Endometrial microvascular endothelial cells (primary cell): ENCODE measurements around the gene SYNGR1. TPM values are rescaled to one million over a fixed set of nuclear protein-coding genes. Genes with fewer than 3 reads are reported as not detected.
"Not testable (repeated sequence)": the region's sequence is repeated elsewhere in the genome, so short reads cannot be mapped to it uniquely, and the experiment has no call there.

Source experiments
- in situ Hi-C: cut with HindIII; loops from 2 replicates; pipeline ENCODE4 v1.10.0; 2017; ENCODE audit warnings: low sequenced_read_pairs, low pct_unique_long_range_greater_than_20kb; ENCODE audit errors: inconsistent ontology term
- total RNA-seq: library from RNA; depleted of rRNA; stranded (reverse); fragments of >200 nt; gene quantifications from one replicate; pipeline ENCODE4 v1.2.3, GENCODE V29; 2015; ENCODE audit errors: inconsistent ontology term

Gene SYNGR1
- total RNA-seq, 1 donor from 2014 or later = 0.19 TPM

DNA sequence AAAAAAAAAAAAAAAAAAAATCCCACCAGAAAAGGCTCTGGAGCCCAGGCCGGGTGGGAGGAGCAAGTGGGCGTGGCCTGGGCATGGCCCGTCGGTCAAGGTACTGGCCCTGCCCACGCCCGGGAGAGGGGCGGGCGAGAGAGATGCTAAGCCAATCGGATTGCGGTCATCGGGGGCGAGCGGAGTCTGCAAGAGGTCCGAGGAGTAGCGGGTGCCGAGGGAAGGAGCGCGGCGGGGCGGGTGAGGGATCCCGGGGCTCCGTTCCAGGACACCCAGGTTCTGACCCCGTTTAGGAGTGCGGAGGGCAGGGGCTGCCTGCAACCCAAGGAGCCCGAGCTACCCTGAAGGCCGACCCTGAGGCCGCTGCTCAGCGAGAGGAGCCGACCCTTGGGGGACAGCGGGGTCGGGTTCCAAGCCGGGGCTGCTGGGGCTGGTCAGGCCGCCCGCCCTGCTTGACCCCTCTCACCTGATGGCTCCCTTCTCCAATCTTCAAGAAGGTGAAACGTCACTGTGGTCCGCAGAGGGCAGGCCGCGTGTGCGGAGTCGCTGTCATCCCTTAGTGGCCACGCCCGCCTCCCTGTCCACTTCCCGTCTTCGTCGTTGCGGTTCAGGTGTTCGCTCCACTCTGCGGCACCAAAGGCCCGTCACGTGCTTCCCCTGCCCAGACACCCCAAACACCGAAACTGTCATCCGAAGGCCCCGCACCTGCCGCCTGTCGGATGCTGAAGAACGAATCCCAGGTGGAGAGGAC is 38.6 kb downstream of the SYNGR1 start:
- in situ Hi-C loops = no loop called here

DNA sequence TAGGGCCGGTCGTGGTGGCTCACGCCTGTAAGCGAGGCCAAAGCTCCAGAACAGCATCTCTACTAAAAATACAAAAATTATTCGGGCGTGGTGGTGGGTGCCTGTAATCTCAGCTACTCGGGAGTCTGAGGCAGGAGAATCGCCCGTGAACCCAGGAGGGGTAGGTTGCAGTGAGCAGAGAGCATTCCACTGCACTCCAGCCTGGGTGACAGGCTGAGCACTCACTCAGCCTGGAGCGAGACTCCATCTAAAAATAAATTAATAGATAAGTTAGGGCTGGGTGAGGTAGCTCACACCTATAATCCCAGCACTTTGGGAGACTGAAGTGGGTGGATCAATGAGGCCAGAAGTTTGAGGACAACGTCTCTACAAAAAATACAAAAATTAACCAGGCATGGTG is 39.6 kb downstream of the SYNGR1 start:
- in situ Hi-C loops = no loop called here

DNA sequence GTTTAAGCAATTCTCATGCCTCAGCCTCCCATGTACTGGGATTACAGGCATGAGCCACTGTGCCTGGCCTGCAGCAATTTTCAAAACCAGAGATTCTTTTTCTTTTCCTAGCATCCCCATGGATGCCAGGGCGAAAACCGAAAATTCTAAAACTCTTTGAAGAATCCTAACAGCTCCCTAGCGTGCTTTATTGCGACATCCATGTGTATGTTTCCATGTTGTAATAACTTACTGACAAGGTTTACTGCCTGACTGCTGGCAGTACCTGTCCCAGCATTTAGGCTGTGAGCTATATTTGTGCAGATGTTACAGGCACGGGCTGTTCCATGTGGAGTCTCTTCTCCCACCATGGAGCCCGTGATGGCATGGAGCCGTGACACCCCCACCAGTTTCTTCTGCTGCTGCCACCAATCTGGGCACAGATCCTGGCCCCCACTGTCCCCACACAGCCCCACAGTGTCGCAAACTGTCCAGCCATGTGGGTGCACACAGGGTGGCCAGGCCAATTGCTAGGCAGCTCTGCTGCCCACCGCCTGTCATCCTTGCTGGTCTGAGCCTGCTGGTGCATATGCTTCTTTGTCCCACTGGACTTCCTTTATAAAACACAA is 42.7 kb downstream of the SYNGR1 start:
- in situ Hi-C loops = no loop called here

DNA sequence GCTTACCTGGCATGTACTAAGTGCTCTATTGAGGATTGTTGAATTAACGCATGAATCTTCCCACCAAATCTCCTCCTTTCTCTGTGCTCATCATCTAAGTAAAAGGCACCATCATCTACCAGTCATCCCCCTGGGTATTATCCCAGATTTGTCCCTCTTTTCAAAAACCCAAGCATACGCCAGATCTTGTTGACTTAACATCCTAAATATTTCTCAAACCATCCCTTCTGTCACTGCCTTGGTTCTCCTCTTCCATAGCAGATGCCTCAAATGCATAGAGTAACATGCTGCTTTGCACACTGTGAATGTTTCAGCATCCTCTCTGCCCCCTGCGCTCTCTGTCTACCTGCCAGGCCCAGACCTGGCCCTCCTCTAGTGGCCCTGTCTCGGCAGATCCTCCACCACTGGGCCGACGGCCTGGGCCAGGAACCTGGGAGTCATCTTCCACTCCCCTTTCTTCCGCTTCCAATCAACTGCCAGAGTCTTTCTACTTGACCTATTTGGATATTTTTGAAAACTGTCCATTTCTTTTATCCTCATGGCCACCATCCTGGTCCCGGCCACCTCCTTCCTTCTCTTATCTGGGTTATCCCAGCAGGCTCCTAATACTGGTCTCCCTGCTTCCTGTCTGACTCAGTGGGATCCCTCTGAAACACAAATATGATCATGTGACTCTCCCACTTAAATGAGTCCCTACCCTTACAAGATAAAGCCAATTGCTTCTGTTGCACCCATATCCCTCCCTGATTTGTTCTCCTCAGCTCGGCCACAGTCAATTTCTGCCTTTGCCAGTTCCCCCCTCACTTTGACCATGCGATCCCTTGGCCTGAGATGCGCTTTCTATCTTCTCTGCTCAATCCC is 46.4 kb downstream of the SYNGR1 start:
- in situ Hi-C loops = no loop called here

DNA sequence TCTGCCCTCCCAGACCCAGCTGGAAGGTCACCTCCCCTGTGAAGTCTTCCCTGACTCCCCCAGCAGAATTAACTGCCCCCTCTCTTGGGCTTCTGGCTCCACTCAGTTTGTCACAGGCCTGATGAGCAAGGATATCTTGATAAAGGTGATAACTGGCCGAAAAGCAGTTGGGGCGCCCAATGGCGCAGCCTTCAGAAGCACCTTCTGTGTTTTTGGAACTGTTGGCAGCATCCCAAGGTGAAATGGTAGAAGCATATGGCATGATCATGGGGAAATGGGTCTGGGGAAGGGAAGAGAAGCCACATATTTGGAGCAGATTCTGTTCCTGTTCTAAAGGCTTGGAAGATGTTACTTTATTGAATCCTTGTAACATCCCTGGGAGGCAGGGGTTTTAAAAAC is 47.0 kb downstream of the SYNGR1 start:
- in situ Hi-C loops = no loop called here

DNA sequence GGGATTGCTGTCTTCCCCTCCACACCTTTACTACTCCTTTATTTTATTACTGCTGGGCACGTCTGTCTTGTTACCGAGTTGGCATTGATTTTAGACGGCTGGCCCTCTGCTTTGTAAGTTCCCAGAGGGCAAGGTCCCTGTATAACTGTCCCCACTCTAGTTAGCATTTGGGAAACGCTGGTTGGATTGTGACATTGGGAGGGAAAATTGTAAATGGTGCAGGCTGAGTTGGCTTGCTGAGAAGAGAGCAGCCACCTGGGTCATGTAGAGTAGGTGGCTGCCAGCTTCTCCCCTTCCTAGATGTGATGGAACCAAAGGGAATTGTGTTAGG is 51.5 kb downstream of the SYNGR1 start:
- in situ Hi-C loops = no loop called here

DNA sequence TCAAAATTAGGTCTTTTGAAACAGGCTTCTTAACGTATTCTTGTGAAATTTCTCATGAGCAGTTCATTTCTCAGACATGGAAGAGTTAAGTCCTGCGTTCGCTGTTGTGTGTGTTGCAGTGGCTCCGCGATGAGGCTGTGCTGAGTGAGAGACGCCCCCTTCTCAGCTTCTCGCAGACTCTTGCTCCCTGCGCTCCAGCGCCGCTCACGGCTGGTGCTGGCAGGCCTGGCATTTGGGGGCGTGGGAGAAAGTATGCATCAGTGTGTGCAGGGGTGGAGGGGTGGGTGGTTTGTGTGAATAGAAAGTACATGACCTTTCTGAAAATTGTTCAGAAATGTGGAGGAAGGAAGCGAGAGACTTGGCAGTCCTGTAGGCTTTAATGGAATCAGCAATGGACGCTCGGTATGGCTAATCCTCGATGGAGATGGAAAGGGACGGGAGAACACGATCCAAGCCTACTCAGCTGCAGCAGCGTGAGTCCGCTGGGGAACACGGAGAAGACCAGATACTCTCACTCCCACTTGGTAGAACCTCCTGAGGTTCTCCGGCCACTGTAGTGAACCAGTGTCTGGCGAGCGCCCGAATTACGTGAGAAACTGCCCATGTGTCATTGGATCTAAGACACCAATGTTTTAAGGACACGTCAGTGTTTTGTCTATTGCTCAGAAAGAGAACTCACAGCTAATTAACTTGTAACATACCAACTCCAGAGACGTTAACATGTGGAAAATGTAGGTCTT is 55.7 kb downstream of the SYNGR1 start:
- in situ Hi-C loops = no loop called here

DNA sequence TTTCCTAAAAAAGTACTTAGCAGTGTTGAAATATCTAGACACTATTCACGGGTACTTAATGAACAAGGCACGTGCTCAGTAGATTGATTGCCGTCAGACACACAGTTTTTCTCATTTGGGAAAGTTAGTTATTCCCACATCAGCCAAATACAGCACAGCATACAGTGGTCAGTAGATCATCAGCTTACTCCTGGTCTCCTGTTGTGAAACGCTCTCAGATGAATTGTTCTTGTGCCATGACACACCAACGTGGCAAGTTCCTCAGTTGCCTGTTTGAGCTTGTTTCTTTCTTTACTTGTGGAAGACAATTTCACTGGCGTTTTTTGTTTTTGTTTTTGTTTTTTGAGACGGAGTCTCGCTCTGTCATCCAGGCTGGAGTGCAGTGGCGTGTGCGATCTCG is 58.4 kb downstream of the SYNGR1 start:
- in situ Hi-C loops = no loop called here

DNA sequence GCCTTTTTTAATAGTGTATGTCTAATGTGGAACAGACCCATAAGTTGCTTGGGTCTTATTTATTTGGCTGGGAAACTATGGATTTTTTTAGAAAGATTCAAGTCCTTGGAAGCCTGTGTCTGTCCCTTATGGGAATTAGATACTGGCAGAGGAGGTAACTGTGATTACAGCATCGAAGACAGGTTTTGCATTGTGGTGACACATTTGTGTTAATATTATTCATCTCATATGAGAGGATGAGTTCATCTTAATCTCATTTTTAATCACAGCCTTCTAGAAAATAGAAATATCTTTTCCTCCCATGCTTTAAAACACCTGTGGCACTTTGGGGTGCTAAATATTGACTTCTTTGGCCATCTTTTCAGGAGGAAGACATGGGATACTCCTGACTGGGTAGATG is 59.0 kb downstream of the SYNGR1 start:
- in situ Hi-C loops = no loop called here

DNA sequence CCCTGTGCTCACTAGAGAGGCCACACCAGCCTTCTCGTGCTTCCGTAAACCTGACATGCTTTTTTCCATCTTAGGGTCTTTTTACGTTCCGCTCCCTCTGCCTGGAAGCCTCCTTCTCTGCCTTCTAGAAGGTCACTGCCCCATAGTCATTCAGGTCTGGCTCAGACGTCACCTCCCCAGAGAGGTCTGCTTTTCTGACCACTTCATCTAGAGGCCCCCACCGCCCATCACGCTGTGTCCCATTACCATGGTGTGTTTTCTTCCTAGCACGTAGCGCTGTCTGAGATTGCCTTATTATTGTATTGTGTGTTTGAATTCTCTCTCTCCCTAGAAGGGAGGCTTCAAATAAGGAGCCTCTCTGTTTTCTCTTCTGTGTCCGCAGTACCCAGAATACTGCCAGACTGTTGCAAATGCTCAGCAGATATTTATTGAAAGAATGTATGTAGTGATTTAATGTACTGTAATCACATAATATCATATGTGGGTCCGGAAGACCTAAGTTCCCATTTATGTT is 59.8 kb downstream of the SYNGR1 start:
- in situ Hi-C loops = no loop called here

DNA sequence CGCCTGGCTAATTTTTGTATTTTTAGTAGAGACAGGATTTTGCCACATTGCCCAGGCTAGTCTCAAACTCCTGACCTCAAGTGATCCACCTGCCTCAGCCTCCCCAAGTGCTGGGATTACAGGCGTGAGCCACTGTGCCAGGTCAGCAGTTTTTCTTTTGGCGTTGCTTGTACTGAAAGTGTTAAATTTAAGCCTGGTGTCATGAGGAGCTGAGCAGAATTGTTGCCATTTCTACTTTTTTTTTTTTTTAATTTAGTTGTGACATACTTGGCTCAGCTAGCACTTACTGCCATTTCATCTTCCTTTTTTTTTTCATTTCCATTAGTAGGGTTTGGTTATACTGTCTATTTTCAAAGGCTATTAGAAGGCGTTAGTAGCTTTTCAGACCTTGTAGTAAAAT is 60.5 kb downstream of the SYNGR1 start:
- in situ Hi-C loops = no loop called here

DNA sequence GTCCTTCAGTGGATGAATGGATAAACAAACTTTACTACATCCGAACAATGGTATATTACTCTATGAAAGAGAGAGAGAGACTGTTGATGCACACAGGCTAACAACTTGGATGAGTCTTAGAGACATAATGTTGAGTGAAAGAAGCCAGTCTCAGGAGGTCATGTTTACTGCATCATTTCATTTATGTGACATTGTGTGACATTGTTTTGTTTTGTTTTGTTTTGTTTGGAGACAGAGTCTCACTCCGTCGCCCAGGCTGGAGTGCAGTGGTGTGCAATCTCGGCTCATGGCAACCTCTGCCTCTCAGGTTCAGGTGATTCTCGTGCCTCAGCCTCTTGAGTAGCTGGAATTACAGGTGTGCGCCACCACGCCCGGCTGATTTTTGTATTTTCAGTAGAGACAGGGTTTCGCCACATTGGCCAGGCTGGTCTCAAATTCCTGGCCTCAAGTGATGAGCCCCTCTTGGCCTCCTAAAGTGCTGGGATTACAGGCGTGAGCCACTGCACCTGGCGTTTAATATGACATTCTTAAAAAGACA is 62.1 kb downstream of the SYNGR1 start:
- in situ Hi-C loops = not testable (repeated sequence)

DNA sequence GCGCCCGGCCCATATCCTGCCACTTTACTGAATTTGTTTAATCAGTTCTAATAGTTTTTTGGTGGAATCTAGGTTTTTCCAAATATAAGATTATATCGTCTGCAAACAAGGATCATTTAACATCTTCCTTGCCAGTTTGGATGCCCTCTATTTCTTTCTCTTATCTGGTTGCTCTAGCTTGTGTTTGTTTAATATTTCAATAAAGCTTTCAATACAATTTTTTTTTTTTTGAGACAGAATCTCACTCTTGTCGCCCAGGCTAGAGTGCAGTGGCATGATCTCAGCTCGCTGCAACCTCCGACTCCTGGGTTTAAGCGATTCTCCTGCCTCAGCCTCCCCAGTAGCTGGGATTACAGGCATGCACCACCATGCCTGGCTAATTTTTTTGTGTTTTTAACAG is 63.4 kb downstream of the SYNGR1 start:
- in situ Hi-C loops = not testable (repeated sequence)

DNA sequence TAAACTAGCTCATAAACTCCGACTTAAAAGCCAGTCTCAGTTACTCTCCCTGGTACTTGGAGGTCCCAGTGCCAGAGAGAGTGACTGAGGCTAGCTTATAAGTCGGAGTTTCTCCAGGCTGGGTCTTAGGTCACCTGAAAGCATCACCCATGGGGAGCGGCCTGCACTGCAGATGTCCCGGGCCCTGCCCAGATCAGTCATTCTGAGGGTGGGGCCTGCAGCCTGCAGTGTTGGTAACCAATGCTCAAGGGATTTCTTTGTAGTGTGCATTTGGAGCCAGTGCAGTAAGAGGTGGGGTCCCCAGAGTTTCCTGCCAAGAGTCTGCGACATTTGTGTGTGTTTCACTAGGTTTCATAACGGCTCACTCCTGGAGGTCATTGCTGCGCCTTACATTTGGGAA is 64.6 kb downstream of the SYNGR1 start:
- in situ Hi-C loops = no loop called here

DNA sequence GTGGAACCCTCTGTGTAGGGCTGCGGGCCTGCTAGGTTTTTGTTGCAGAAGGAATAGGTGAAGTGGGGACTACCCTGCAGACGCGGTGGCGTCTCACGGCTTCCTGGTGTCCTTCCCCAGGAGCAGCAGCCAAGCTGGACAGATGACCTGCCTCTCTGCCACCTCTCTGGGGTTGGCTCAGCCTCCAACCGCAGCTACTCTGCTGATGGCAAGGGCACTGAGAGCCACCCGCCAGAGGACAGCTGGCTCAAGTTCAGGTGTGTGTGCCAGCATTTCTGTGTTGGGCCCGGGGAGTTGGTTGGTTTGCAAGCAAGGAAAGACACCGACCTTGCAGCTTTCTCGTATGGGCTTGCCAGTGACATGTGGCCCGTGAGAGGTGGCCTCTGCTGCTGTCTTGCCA is 65.1 kb downstream of the SYNGR1 start:
- in situ Hi-C loops = no loop called here

DNA sequence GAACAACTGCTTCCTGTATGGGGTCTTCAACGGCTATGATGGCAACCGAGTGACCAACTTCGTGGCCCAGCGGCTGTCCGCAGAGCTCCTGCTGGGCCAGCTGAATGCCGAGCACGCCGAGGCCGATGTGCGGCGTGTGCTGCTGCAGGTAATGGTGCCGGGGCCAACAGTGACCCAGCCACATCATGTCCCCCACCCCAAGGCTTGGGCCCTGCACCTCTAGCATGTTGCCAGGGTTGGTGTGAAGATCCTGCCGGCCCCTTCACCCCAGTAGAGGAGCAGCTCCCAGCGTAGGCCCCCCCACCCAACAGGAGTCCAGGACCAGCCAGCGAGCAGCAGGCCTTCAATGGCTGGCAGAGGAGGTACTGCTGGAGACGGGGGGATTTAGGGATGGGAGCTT is 65.7 kb downstream of the SYNGR1 start:
- in situ Hi-C loops = no loop called here

DNA sequence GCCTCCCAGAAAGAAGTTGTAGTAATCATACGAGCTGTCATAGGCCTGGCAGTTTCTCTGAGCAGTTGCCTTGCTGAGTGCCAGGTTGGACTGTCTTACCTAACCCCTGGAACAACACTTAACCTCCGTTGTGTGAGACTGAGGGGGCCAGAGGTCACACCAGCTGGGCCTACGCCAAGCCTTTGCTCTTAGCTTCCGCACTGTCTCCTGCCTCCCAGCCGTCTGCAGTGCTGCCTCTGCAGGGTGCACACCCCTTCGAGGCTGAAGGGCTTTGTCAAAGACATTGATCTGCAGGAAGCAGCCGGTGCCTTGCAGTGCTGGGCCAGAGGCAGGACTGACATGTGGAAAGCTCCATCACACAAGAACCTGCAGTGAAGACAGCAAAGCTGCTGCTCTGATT is 66.5 kb downstream of the SYNGR1 start:
- in situ Hi-C loops = no loop called here

DNA sequence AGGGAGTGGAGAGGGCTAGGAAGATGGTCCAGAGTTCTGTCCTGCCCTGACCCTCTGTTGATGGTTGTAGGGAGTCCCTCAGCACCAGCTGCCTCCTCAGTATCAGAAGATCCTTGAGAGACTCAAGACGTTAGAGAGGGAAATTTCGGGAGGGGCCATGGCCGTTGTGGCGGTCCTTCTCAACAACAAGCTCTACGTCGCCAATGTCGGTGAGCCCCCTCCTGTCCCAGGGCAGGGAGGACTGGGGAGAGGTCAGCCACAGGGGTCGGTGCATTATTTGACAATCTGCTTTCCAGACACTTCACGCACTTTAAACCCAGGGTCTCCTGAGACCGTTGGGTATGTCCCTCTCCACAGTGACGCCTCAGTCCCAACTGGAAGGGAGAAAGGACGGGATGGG is 67.8 kb downstream of the SYNGR1 start:
- in situ Hi-C loops = no loop called here

DNA sequence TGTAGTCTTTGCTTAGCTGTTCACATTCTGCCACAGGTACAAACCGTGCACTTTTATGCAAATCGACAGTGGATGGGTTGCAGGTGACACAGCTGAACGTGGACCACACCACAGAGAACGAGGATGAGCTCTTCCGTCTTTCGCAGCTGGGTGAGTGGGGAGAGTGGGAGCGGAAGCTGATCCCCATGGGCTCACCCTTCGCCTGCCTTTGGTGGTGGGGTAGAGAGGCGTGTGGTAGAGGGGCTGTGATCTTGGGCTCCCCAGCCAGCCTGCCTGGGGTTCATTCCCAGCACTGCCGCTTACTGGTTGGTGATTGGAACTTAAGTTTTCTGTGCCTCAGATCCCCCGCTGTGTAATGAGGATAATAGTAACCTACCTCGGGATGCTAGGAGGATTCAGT is 68.9 kb downstream of the SYNGR1 start:
- in situ Hi-C loops = no loop called here
